H1 (cell line): ENCODE data around the gene SLFN5. TPM values are rescaled to one million over a fixed set of nuclear protein-coding genes. Genes with fewer than 3 reads are reported as not detected.

Source experiments
- CTCF ChIA-PET: fragments of 300-600 bp; sonication (Branson Sonifier 250); formaldehyde crosslinking; loops from one replicate; lab custom pipeline; 2021; ENCODE audit not compliant: partially characterized antibody; lab: Charles Lee
- POLR2A ChIA-PET: fragments of 300-600 bp; sonication (Branson Sonifier 250); formaldehyde crosslinking; loops from one replicate; lab custom pipeline; 2021; ENCODE audit warnings: inconsistent platforms; ENCODE audit not compliant: partially characterized antibody; lab: Charles Lee
- DNase-seq, 2 experiments: peaks; one replicate each; pipeline versions ENCODE4 v3.0.0 to v3.0.0-alpha.2; 2010 to 2022; ENCODE audit warnings: low spot score in 2 of 2, low read depth in 1 of 2, mixed read lengths in 1 of 2
- FAIRE-seq: peaks from 2 replicates; lab custom pipeline; 2011; peaks lifted over from hg19 to GRCh38; lab: Jason Lieb, UNC
- H2AFZ ChIP-seq: 2 replicates; pipeline ENCODE4 v1.8.1; 2012; ENCODE audit warnings: low read length, inconsistent platforms
- H2AK5ac ChIP-seq: 2 replicates; pipeline ENCODE4 v1.6.1; 2013; ENCODE audit warnings: low read depth, low read length
- H2BK120ac ChIP-seq: replicated peaks from 2 replicates; pipeline ENCODE3; 2013; ENCODE audit warnings: low read depth, low read length, inconsistent platforms
- H2BK12ac ChIP-seq: 2 replicates; pipeline ENCODE4 v1.6.1; 2013; ENCODE audit warnings: low read depth, low read length
- H2BK15ac ChIP-seq: 2 replicates; pipeline ENCODE4 v1.6.1; 2013; ENCODE audit warnings: low read length
- H2BK20ac ChIP-seq: 2 replicates; pipeline ENCODE4 v1.6.1; 2013; ENCODE audit warnings: low read length
- H2BK5ac ChIP-seq: 2 replicates; pipeline ENCODE4 v1.6.1; 2013; ENCODE audit warnings: low read depth, low read length
- H3K14ac ChIP-seq: 2 replicates; pipeline ENCODE4 v1.6.1; 2013; ENCODE audit warnings: inconsistent platforms; ENCODE audit not compliant: insufficient read length
- H3K18ac ChIP-seq: 2 replicates; pipeline ENCODE4 v1.6.1; 2013; ENCODE audit warnings: low read length; ENCODE audit errors: extremely low read depth
- H3K23ac ChIP-seq: 2 replicates; pipeline ENCODE4 v1.6.1; 2013; ENCODE audit warnings: inconsistent platforms; ENCODE audit not compliant: insufficient read length
- H3K23me2 ChIP-seq: 2 replicates; pipeline ENCODE4 v1.6.1; 2013; ENCODE audit warnings: low read depth, low read length
- H3K27ac ChIP-seq: 2 replicates; pipeline ENCODE4 v1.6.1; 2011; ENCODE audit warnings: low read depth, low read length, inconsistent platforms
- H3K27me3 ChIP-seq, 4 experiments: replicated peaks in 1 of 4; 1 replicate in 1 of 4; 2 replicates in 3 of 4; pipeline versions ENCODE4 v1.6.1 to v1.8.1; 2011 to 2013; ENCODE audit warnings: low read length in 3 of 4, mild to moderate bottlenecking in 3 of 4, inconsistent platforms in 2 of 4, mixed read lengths in 2 of 4, moderate library complexity in 1 of 4; ENCODE audit not compliant: control insufficient read depth in 3 of 4, insufficient read depth in 3 of 4; ENCODE audit errors: extremely low read depth in 1 of 4
- H3K36me3 ChIP-seq, 4 experiments: 2 replicates each; pipeline versions ENCODE4 v1.6.1 to v1.8.1; 2011 to 2013; ENCODE audit warnings: mild to moderate bottlenecking in 4 of 4, low read length in 3 of 4, moderate library complexity in 2 of 4, control low read depth in 1 of 4, inconsistent platforms in 1 of 4; ENCODE audit not compliant: insufficient read depth in 4 of 4, control insufficient read depth in 2 of 4
- H3K4ac ChIP-seq: replicated peaks from 2 replicates; pipeline ENCODE3; 2013; ENCODE audit warnings: low read length, low read depth, mixed read lengths, inconsistent platforms; ENCODE audit not compliant: insufficient read length
- H3K4me1 ChIP-seq, 4 experiments: replicated peaks in 1 of 4; 1 replicate in 1 of 4; 2 replicates in 3 of 4; pipeline versions ENCODE4 v1.6.1 to v1.8.1; 2011 to 2013; ENCODE audit warnings: low read length in 3 of 4, inconsistent platforms in 2 of 4, mixed read lengths in 1 of 4; ENCODE audit not compliant: insufficient read depth in 4 of 4, control insufficient read depth in 3 of 4
- H3K4me2 ChIP-seq, 2 experiments: 2 replicates each; pipeline versions ENCODE4 v1.6.1 to v1.8.1; 2011 to 2013; ENCODE audit warnings: low read depth in 2 of 2, low read length in 2 of 2, control low read depth in 1 of 2, inconsistent platforms in 1 of 2, mild to moderate bottlenecking in 1 of 2; ENCODE audit not compliant: insufficient read depth in 1 of 2
- H3K4me3 ChIP-seq, 4 experiments: fragments of 200-600, 300-600 bp in 1 of 4; sonication (generic), shearing (Covaris generic), sonication (Bioruptor Twin) in 1 of 4; 2 replicates each; pipeline versions ENCODE4 v1.5.1 to v1.8.1; 2011 to 2016; ENCODE audit warnings: low read length in 4 of 4, low read depth in 3 of 4, control low read depth in 2 of 4, inconsistent platforms in 2 of 4, mild to moderate bottlenecking in 2 of 4, mixed read lengths in 1 of 4, moderate library complexity in 1 of 4; ENCODE audit not compliant: insufficient read depth in 2 of 4; ENCODE audit errors: extremely low read depth in 1 of 4
- H3K56ac ChIP-seq: replicated peaks from 2 replicates; pipeline ENCODE3; 2013; ENCODE audit warnings: low read depth, mild to moderate bottlenecking, mixed read lengths, low read length, inconsistent platforms; ENCODE audit not compliant: insufficient read length
- H3K79me1 ChIP-seq: 2 replicates; pipeline ENCODE4 v1.6.1; 2013; ENCODE audit warnings: low read depth, low read length, control low read depth
- H3K79me2 ChIP-seq, 2 experiments: 2 replicates each; pipeline versions ENCODE4 v1.6.1 to v1.8.1; 2012 to 2013; ENCODE audit warnings: low read length in 2 of 2, mild to moderate bottlenecking in 2 of 2, inconsistent platforms in 1 of 2; ENCODE audit not compliant: insufficient read depth in 2 of 2, control insufficient read depth in 1 of 2
- H3K9ac ChIP-seq, 4 experiments: replicated peaks in 1 of 4; 1 replicate in 1 of 4; 2 replicates in 3 of 4; pipeline versions ENCODE4 v1.6.1 to v1.8.1; 2011 to 2013; ENCODE audit warnings: low read depth in 3 of 4, low read length in 3 of 4, control low read depth in 2 of 4, mild to moderate bottlenecking in 2 of 4, moderate library complexity in 2 of 4, inconsistent platforms in 1 of 4; ENCODE audit errors: extremely low read depth in 1 of 4
- H3K9me3 ChIP-seq, 2 experiments: 2 replicates each; pipeline versions ENCODE4 v1.6.1 to v1.8.1; 2012 to 2013; ENCODE audit warnings: mild to moderate bottlenecking in 2 of 2, moderate library complexity in 2 of 2, control low read depth in 1 of 2, inconsistent platforms in 1 of 2, low read depth in 1 of 2, low read length in 1 of 2, mixed read lengths in 1 of 2; ENCODE audit not compliant: insufficient read depth in 2 of 2
- H4K20me1 ChIP-seq, 2 experiments: replicated peaks in 1 of 2; 2 replicates each; pipeline versions ENCODE3 to v1.8.1; 2011 to 2013; ENCODE audit warnings: inconsistent platforms in 2 of 2, low read length in 2 of 2, mild to moderate bottlenecking in 1 of 2; ENCODE audit not compliant: insufficient read depth in 2 of 2, control insufficient read depth in 1 of 2
- H4K5ac ChIP-seq: 2 replicates; pipeline ENCODE4 v1.6.1; 2013; ENCODE audit warnings: low read length, low read depth, mixed read lengths, inconsistent platforms; ENCODE audit not compliant: insufficient read length
- H4K8ac ChIP-seq: 2 replicates; pipeline ENCODE4 v1.8.0; 2013; ENCODE audit warnings: mild to moderate bottlenecking, moderate library complexity, low read length, inconsistent platforms; ENCODE audit not compliant: insufficient read depth; ENCODE audit errors: extremely low read depth
- H4K91ac ChIP-seq: replicated peaks from 2 replicates; pipeline ENCODE3; 2013; ENCODE audit warnings: low read length, mixed read lengths, inconsistent platforms; ENCODE audit not compliant: insufficient read length
- BCL11A ChIP-seq, 2 experiments: IDR thresholded peaks; one replicate each; pipeline ENCODE4 v1.6.1; 2011; ENCODE audit warnings: low read depth in 2 of 2, low read length in 2 of 2, mild to moderate bottlenecking in 2 of 2
- CBX8 ChIP-seq: fragments of 300-800, 300-1000 bp; sonication (generic); IDR thresholded peaks from 2 replicates; pipeline ENCODE4 v1.7.1; 2016; ENCODE audit warnings: low read depth, low read length, borderline replicate concordance
- CEBPB ChIP-seq: IDR thresholded peaks from 2 replicates; pipeline ENCODE4 v1.6.1; 2012; ENCODE audit warnings: low read depth, low read length
- CHD1 ChIP-seq: IDR thresholded peaks from 2 replicates; pipeline ENCODE4 v1.6.1; 2012; ENCODE audit warnings: low read depth, low read length, improper control_type of control experiment
- CTCF ChIP-seq, 3 experiments: IDR thresholded peaks; 1 replicate in 2 of 3; 2 replicates in 1 of 3; pipeline versions ENCODE4 v1.5.1 to v1.6.1; 2011; ENCODE audit warnings: low read length in 3 of 3, mild to moderate bottlenecking in 3 of 3, inconsistent platforms in 2 of 3, low read depth in 1 of 3, moderate library complexity in 1 of 3; ENCODE audit not compliant: insufficient read depth in 1 of 3; ENCODE audit errors: control extremely low read depth in 1 of 3
- EGR1 ChIP-seq: IDR thresholded peaks from 2 replicates; pipeline ENCODE4 v1.6.1; 2011; ENCODE audit warnings: low read depth, low read length, borderline replicate concordance
- HDAC2 ChIP-seq, 2 experiments: fragments of 300-600 bp in 1 of 2; sonication (generic) in 1 of 2; IDR thresholded peaks; 2 replicates each; pipeline ENCODE4 v1.6.1; 2011 to 2012; ENCODE audit warnings: low read depth in 2 of 2, low read length in 2 of 2, mild to moderate bottlenecking in 2 of 2, moderate library complexity in 2 of 2, borderline replicate concordance in 1 of 2, inconsistent platforms in 1 of 2
- KDM1A ChIP-seq: fragments of 200-600, 300-600 bp; sonication (generic); IDR thresholded peaks from 2 replicates; pipeline ENCODE4 v1.7.1; 2016; ENCODE audit warnings: mild to moderate bottlenecking, low read length, borderline replicate concordance
- KDM5A ChIP-seq: fragments of 200-600 bp; IDR thresholded peaks from 2 replicates; pipeline ENCODE4 v1.7.1; 2012; ENCODE audit warnings: mild to moderate bottlenecking, low read length, inconsistent platforms, mixed read lengths
- POLR2A ChIP-seq, 2 experiments: IDR thresholded peaks; 1 replicate in 1 of 2; 2 replicates in 1 of 2; pipeline ENCODE4 v1.6.1; 2011; ENCODE audit warnings: low read depth in 2 of 2, low read length in 2 of 2, mild to moderate bottlenecking in 2 of 2; ENCODE audit errors: control extremely low read depth in 1 of 2
- POU5F1 ChIP-seq: IDR thresholded peaks from 2 replicates; pipeline ENCODE4 v1.6.1; 2011; ENCODE audit warnings: low read depth, mild to moderate bottlenecking, low read length, moderate library complexity
- SIX5 ChIP-seq: IDR thresholded peaks from 2 replicates; pipeline ENCODE4 v1.6.1; 2011; ENCODE audit warnings: mild to moderate bottlenecking, low read depth, low read length
- SP1 ChIP-seq: IDR thresholded peaks from 2 replicates; pipeline ENCODE4 v1.6.1; 2011; ENCODE audit warnings: low read depth, low read length
- WGBS, 2 experiments: shearing (Covaris generic) in 1 of 2; methylation state at CpG; one replicate each; pipeline versions ENCODE4 v1.1.6 to v1.1.7; 2013 to 2015; ENCODE audit warnings: low lambda C conversion rate in 2 of 2, mixed read lengths in 2 of 2, inconsistent platforms in 1 of 2, low coverage in 1 of 2, missing lambda C conversion rate in 1 of 2; ENCODE audit not compliant: insufficient replicate concordance in 2 of 2, insufficient coverage in 1 of 2, insufficient read length in 1 of 2; ENCODE audit errors: extremely low coverage in 1 of 2, missing lambda C conversion rate in 1 of 2; 5-methylcytosine and 5-hydroxymethylcytosine counted together
- polyA plus RNA-seq, 7 experiments: library from polyadenylated mRNA; depleted of rRNA in 3 of 7; stranded (reverse) in 5 of 7; unstranded in 2 of 7; fragments of >200 nt in 5 of 7; fragments of 200-250 nt in 2 of 7; gene quantifications; 1 replicate in 5 of 7; 2 replicates in 1 of 7; 4 replicates in 1 of 7; pipeline versions ENCODE4 v1.2.1 to v1.2.3, GENCODE V29; 2011 to 2013; ENCODE audit warnings: missing spikeins in 2 of 7, mixed read lengths in 2 of 7
- total RNA-seq: library from RNA; stranded (reverse); fragmentation: NEBNext Ultra II Directional; extraction: Animal tissue kit (Norgen Biotek cat#: 25700); gene quantifications from 2 replicates; pipeline ENCODE4 v1.2.1, GENCODE V29; 2021

The SLFN5 gene
- total and polyA plus RNA-seq, 2 of the 8 experiments (the other 6 are each of a cell fraction or from before 2014, with no cell fraction given): 0.86 to 3.0 TPM

GRCh38 chr17:35284955-35285354 lies 42.1 kb downstream of the SLFN5 start:
- ChIA-PET CTCF (interaction anchor here (0.6 to 1.0 kb wide), 2 partner anchors 28 to 456 kb away, joined by 3 read pairs; no protein-coding TSS in a partner anchor), POLR2A (no interaction called here)
- Histone ChIP-seq H3K9ac (no peak overlapping the region), H3K18ac (no peak overlapping the region), H3K79me2 (no peaks in the 10 kb centered on the region), H3K79me1 (no peaks in the 10 kb centered on the region), H4K8ac (no peak overlapping the region), H3K4me1 (peaks cover 0 to 4% (median 1%) of the 10 kb centered on the region in 4 experiments; a peak in 1 of 7 replicates), H4K91ac (no peak overlapping the region), H2BK120ac (no peak overlapping the region), H3K23me2 (no peaks in the 10 kb centered on the region), H3K56ac (no peak overlapping the region), H3K4me2 (no peak overlapping the region), H4K20me1 (no peaks in the 10 kb centered on the region), H3K9me3 (no peaks in the 10 kb centered on the region), H2AFZ (no peak overlapping the region), H2BK5ac (no peak overlapping the region), H2BK12ac (no peak overlapping the region), H3K27me3 (no peaks in the 10 kb centered on the region), H3K23ac (no peak overlapping the region), H3K36me3 (no peaks in the 10 kb centered on the region), H3K14ac (no peak overlapping the region), H2AK5ac (no peak overlapping the region), H2BK20ac (no peak overlapping the region), H4K5ac (no peak overlapping the region), H2BK15ac (no peak overlapping the region), H3K4me3 (no peak overlapping the region), H3K27ac (no peak overlapping the region), H3K4ac (no peak overlapping the region)
- WGBS, 2 experiments: 97% methylated on average over 2 of the region's 2 CpGs; no CpG with 5 or more reads in 1 of the 2 experiments
- FAIRE-seq (no peak), DNase-seq (no peak)
- no peak for TF ChIP-seq CBX8
- TF ChIP-seq CHD1: no peak
- no peak for TF ChIP-seq KDM5A
- no peak for TF ChIP-seq EGR1
- no peak for TF ChIP-seq BCL11A (IDR thresholded peaks at IDR 0.05; ENCODE audit: low read depth in 2 of 2, low read length in 2 of 2)
- no peak for TF ChIP-seq SP1
- no peak for TF ChIP-seq KDM1A
- TF ChIP-seq SIX5: no peak
- no peak for TF ChIP-seq CTCF (IDR thresholded peaks at IDR 0.05; ENCODE audit: control extremely low read depth in 1 of 3, insufficient read depth in 1 of 3, low read depth in 1 of 3, low read length in 3 of 3)
- no peak for TF ChIP-seq POLR2A (IDR thresholded peaks at IDR 0.05; ENCODE audit: control extremely low read depth in 1 of 2, low read depth in 2 of 2, low read length in 2 of 2)
- TF ChIP-seq CEBPB: no peak
- TF ChIP-seq HDAC2 (IDR thresholded peaks at IDR 0.05; ENCODE audit: borderline replicate concordance in 1 of 2, low read depth in 2 of 2, low read length in 2 of 2): no peak
- no peak for TF ChIP-seq POU5F1
